ENCODE data around the gene CYFIP2.
A peak's percentile ranks its signal among the peaks of the same experiment; 100 is the strongest.
"Not testable (repeated sequence)": the region's sequence is repeated elsewhere in the genome, so short reads cannot be mapped to it uniquely, and the experiment has no call there.

Gene CYFIP2

GRCh38 chr5:157265714-157266285 is at the start of gene CYFIP2:
TSS of gene CYFIP2 (plus strand) at chr5:157266123. CDS start at chr5:157285362, 19,239 bp downstream.
- DNase-seq (ENCODE audit: low read depth): peak; percentile 73

- DNase-seq (ENCODE audit: low read depth): no peak
Observed at GRCh38 chr5:157216391-157217142, 49.4 kb upstream of the CYFIP2 start.

GRCh38 chr5:157217289-157218024 is 48.5 kb upstream of the CYFIP2 start:
- no peak for DNase-seq (ENCODE audit: low read depth)

- no peak for DNase-seq (ENCODE audit: low read depth)
Observed at GRCh38 chr5:157219491-157220271, 46.2 kb upstream of the CYFIP2 start.

GRCh38 chr5:157221959-157222358 is 44.0 kb upstream of the CYFIP2 start:
- DNase-seq (ENCODE audit: low read depth): no peak

- no peak for DNase-seq (ENCODE audit: low read depth)
Observed at GRCh38 chr5:157222506-157223230, 43.3 kb upstream of the CYFIP2 start.

GRCh38 chr5:157225469-157226422 is 40.2 kb upstream of the CYFIP2 start:
- DNase-seq (ENCODE audit: low read depth): no peak

GRCh38 chr5:157230610-157231009 is 35.3 kb upstream of the CYFIP2 start:
- DNase-seq (ENCODE audit: low read depth): no peak

GRCh38 chr5:157232706-157233105 is 33.2 kb upstream of the CYFIP2 start:
- no peak for DNase-seq (ENCODE audit: low read depth)

GRCh38 chr5:157233515-157233914 is 32.4 kb upstream of the CYFIP2 start:
- DNase-seq (ENCODE audit: low read depth): no peak

GRCh38 chr5:157236423-157236822 is 29.5 kb upstream of the CYFIP2 start:
- DNase-seq (ENCODE audit: low read depth): no peak

GRCh38 chr5:157241483-157241882 is 24.4 kb upstream of the CYFIP2 start:
- DNase-seq (ENCODE audit: low read depth): no peak

- DNase-seq (ENCODE audit: low read depth): not testable (repeated sequence)
Observed at GRCh38 chr5:157244704-157245103, 21.2 kb upstream of the CYFIP2 start.

- no peak for DNase-seq (ENCODE audit: low read depth)
Observed at GRCh38 chr5:157245476-157245875, 20.4 kb upstream of the CYFIP2 start.

GRCh38 chr5:157245886-157246285 is 20.0 kb upstream of the CYFIP2 start:
- DNase-seq (ENCODE audit: low read depth): no peak

- DNase-seq (ENCODE audit: low read depth): no peak
Observed at GRCh38 chr5:157247267-157247666, 18.7 kb upstream of the CYFIP2 start.

GRCh38 chr5:157248821-157249470 is 17.0 kb upstream of the CYFIP2 start:
- DNase-seq (ENCODE audit: low read depth): no peak

- DNase-seq (ENCODE audit: low read depth): no peak
Observed at GRCh38 chr5:157252711-157253465, 13.0 kb upstream of the CYFIP2 start.

- DNase-seq (ENCODE audit: low read depth): no peak
Observed at GRCh38 chr5:157253547-157253946, 12.4 kb upstream of the CYFIP2 start.

Data from stimulated activated CD8-positive, alpha-beta memory T cell treated with anti-CD3 and anti-CD28 coated beads, Interleukin-4, amount 100 ng/mL, for 24 hours (primary cell).